Endodermal cell (in vitro differentiated cells): Measurements from ENCODE around the gene CEP164. TPM values are rescaled to one million over a fixed set of nuclear protein-coding genes. Genes with fewer than 3 reads are reported as not detected.

Experiments
- DNase-seq: peaks from one replicate; pipeline ENCODE4 v3.0.0-alpha.2; 2017
- H3K27ac ChIP-seq: 2 replicates; pipeline ENCODE4 v1.5.1; 2013; ENCODE audit warnings: mild to moderate bottlenecking, low read depth, low read length, moderate library complexity
- H3K27me3 ChIP-seq: 2 replicates; pipeline ENCODE4 v1.6.1; 2013; ENCODE audit warnings: mild to moderate bottlenecking, low read length, moderate library complexity; ENCODE audit not compliant: insufficient read depth, control insufficient read depth, poor library complexity, severe bottlenecking
- H3K36me3 ChIP-seq: 2 replicates; pipeline ENCODE4 v1.7.0; 2013; ENCODE audit warnings: mild to moderate bottlenecking, low read length, moderate library complexity; ENCODE audit not compliant: control insufficient read depth, insufficient read depth
- H3K4me1 ChIP-seq: one replicate; pipeline ENCODE4 v1.7.0; 2013; ENCODE audit warnings: low read length; ENCODE audit not compliant: control insufficient read depth, insufficient read depth
- H3K4me3 ChIP-seq: 2 replicates; pipeline ENCODE4 v1.5.1; 2013; ENCODE audit warnings: mild to moderate bottlenecking, low read length, moderate library complexity
- H3K9ac ChIP-seq: 2 replicates; pipeline ENCODE4 v1.6.1; 2013; ENCODE audit warnings: mild to moderate bottlenecking, low read length, moderate library complexity; ENCODE audit not compliant: poor library complexity, severe bottlenecking; ENCODE audit errors: extremely low read depth
- H3K9me3 ChIP-seq: 2 replicates; pipeline ENCODE4 v1.6.1; 2013; ENCODE audit warnings: mild to moderate bottlenecking, low read length, moderate library complexity; ENCODE audit not compliant: control insufficient read depth
- H3K27ac Mint-ChIP-seq: 2 replicates; pipeline ENCODE4 v1.8.0; 2020; ENCODE audit warnings: mixed read lengths
- H3K27me3 Mint-ChIP-seq: 2 replicates; pipeline ENCODE4 v1.8.0; 2021; ENCODE audit warnings: mild to moderate bottlenecking, mixed read lengths; ENCODE audit not compliant: insufficient read depth
- H3K36me3 Mint-ChIP-seq: 2 replicates; pipeline ENCODE4 v1.8.0; 2020; ENCODE audit warnings: low read depth, mixed read lengths
- H3K4me1 Mint-ChIP-seq: 2 replicates; pipeline ENCODE4 v1.8.0; 2020; ENCODE audit warnings: mixed read lengths
- H3K4me3 Mint-ChIP-seq: 2 replicates; pipeline ENCODE4 v1.8.0; 2020; ENCODE audit warnings: mild to moderate bottlenecking, moderate library complexity, mixed read lengths
- H3K9me3 Mint-ChIP-seq: 2 replicates; pipeline ENCODE4 v1.8.0; 2020; ENCODE audit warnings: mild to moderate bottlenecking, mixed read lengths
- WGBS, 2 experiments: methylation state at CpG; one replicate each; pipeline versions ENCODE4 v1.1.5 to v1.1.7; 2013; ENCODE audit warnings: missing lambda C conversion rate in 2 of 2, mixed read lengths in 1 of 2; ENCODE audit not compliant: insufficient coverage in 1 of 2, insufficient read length in 1 of 2; 5-methylcytosine and 5-hydroxymethylcytosine counted together
- total RNA-seq, 2 donors: library from RNA; stranded (reverse); fragmentation: NEBNext Ultra II Directional in 1 of 2; extraction: Animal tissue kit (Norgen Biotek cat#: 25700) in 1 of 2; gene quantifications; 2 replicates in 1 of 2; 3 replicates in 1 of 2; pipeline ENCODE4 v1.2.1, GENCODE V29; 2021
- TF ChIP-seq, protein P1 (sequence below): fragments of 200-600 bp; sonication (generic); conservative IDR thresholded peaks from 2 replicates; pipeline ENCODE4 v1.5.0; 2021; ENCODE audit warnings: antibody characterized with exemption, mild to moderate bottlenecking

CEP164 gene
- total RNA-seq, 2 donors from 2014 or later, result 32.7 to 33.6 TPM

DNA sequence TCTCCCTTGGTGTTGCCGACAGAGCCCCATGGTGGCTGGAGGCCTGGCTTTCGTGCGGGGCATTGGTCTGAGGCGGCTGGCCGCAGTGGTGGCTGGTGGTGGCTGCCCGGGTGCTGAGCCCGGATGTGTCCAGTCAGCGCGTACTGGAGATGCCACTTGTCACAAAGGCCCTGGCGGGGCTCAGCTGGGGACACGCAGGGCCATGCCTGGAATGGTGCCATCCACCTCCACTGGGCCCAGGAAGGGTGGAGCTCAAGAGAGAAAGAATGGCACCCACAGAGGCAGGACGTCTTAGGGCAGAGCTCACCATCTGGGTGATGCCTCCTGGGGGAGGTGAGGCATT lies 92.5 kb downstream of the CEP164 start:
- no peak overlapping the region for H3K27ac Mint-ChIP-seq
- peaks cover 18% of the 10 kb centered on the region for H3K4me1 Mint-ChIP-seq
- peaks cover 2% of the 10 kb centered on the region for H3K27me3 Mint-ChIP-seq
- 86 to 94% methylated on average over 2 to 12 of the region's 12 CpGs for WGBS, 2 experiments
- Histone ChIP-seq H3K4me3 (no peak overlapping the region), H3K9me3 (no peaks in the 10 kb centered on the region), H3K27ac (no peak overlapping the region), H3K9ac (no peak overlapping the region), H3K4me1 (peaks cover 10% of the 10 kb centered on the region), H3K27me3 (peaks cover 5% of the 10 kb centered on the region), H3K36me3 (no peaks in the 10 kb centered on the region)
- TF ChIP-seq, protein P1, sequence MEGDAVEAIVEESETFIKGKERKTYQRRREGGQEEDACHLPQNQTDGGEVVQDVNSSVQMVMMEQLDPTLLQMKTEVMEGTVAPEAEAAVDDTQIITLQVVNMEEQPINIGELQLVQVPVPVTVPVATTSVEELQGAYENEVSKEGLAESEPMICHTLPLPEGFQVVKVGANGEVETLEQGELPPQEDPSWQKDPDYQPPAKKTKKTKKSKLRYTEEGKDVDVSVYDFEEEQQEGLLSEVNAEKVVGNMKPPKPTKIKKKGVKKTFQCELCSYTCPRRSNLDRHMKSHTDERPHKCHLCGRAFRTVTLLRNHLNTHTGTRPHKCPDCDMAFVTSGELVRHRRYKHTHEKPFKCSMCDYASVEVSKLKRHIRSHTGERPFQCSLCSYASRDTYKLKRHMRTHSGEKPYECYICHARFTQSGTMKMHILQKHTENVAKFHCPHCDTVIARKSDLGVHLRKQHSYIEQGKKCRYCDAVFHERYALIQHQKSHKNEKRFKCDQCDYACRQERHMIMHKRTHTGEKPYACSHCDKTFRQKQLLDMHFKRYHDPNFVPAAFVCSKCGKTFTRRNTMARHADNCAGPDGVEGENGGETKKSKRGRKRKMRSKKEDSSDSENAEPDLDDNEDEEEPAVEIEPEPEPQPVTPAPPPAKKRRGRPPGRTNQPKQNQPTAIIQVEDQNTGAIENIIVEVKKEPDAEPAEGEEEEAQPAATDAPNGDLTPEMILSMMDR, result no peak
- no peak for DNase-seq
- H3K9me3 Mint-ChIP-seq, result no peaks in the 10 kb centered on the region
- no peaks in the 10 kb centered on the region for H3K36me3 Mint-ChIP-seq
- H3K4me3 Mint-ChIP-seq, result no peak overlapping the region

DNA sequence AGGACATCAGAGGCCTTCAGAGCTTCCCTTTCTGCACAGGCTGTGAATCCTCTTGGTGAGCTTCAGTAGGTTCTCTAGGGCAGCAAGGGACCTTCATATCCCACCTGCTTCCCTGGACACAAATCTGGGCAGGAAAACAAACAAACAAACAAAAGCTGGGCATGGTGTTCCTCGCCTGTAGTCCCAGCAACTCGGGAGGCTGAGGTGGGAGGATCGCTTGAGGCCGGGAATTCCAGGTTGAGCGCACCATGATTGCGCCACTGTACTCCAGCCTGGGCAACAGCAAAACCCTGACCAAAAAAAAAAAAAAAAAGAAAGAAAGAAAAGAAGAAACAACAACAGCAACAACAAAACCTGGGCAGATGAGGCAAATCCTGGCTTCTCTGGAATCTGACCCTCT lies 92.9 kb downstream of the CEP164 start:
- 99% methylated on average over 6 of the region's 6 CpGs; no CpG with 5 or more reads in 1 of the 2 experiments for WGBS, 2 experiments
- peaks cover 10% of the 10 kb centered on the region for H3K4me1 ChIP-seq
- H3K27me3 Mint-ChIP-seq, result peaks cover 4% of the 10 kb centered on the region
- no peaks in the 10 kb centered on the region for H3K9me3 Mint-ChIP-seq
- no peaks in the 10 kb centered on the region for H3K36me3 Mint-ChIP-seq
- H3K4me3 Mint-ChIP-seq, result no peak overlapping the region
- no peak overlapping the region for H3K4me3 ChIP-seq
- peaks cover 18% of the 10 kb centered on the region for H3K4me1 Mint-ChIP-seq
- TF ChIP-seq, protein P1, result no peak
- no peak overlapping the region for H3K27ac ChIP-seq
- H3K36me3 ChIP-seq, result no peaks in the 10 kb centered on the region
- DNase-seq, result peak; percentile 17
- H3K9ac ChIP-seq, result no peak overlapping the region
- no peak overlapping the region for H3K27ac Mint-ChIP-seq
- H3K27me3 ChIP-seq, result peaks cover 10% of the 10 kb centered on the region
- no peaks in the 10 kb centered on the region for H3K9me3 ChIP-seq

DNA sequence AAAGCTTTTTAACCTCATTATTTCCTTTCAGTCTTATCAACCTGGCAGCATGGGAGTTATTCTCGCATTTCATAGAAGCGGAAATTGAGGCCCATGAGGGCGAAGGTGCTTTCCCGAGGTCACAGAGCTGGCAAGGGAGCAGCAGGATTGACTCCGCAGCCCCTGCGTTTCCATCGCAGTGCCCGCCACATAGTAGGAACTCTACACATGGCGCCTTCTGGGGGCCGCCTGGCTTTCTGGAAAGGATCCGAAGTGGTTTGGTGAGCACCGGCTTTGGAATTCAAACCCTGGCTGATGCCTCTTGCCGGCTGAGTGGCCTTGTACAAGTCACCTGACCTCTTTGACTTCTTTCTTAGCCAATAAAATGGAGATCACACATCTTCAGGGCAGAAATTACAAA lies 93.4 kb downstream of the CEP164 start:
- H3K27ac Mint-ChIP-seq, result no peak overlapping the region
- no peaks in the 10 kb centered on the region for H3K36me3 Mint-ChIP-seq
- H3K27me3 Mint-ChIP-seq, result peaks cover 7% of the 10 kb centered on the region
- Histone ChIP-seq H3K27ac (no peak overlapping the region), H3K9ac (no peak overlapping the region), H3K27me3 (peaks cover 14% of the 10 kb centered on the region), H3K4me3 (no peak overlapping the region), H3K36me3 (no peaks in the 10 kb centered on the region), H3K4me1 (peaks cover 8% of the 10 kb centered on the region), H3K9me3 (no peaks in the 10 kb centered on the region)
- peaks cover 19% of the 10 kb centered on the region for H3K4me1 Mint-ChIP-seq
- H3K9me3 Mint-ChIP-seq, result no peaks in the 10 kb centered on the region
- TF ChIP-seq, protein P1, result no peak
- no peak overlapping the region for H3K4me3 Mint-ChIP-seq
- WGBS, 2 experiments, result 88 to 98% methylated on average over 11 to 13 of the region's 13 CpGs
- no peak for DNase-seq
